PFSK-1 (cell line): ENCODE measurements around the gene SH2D4B.

Experiments used
- FOXP2 ChIP-seq: optimal IDR thresholded peaks from 2 replicates; pipeline ENCODE3; 2011; ENCODE audit warnings: borderline replicate concordance, control low read depth, inconsistent platforms; ENCODE audit not compliant: insufficient read depth; ENCODE audit errors: extremely low read length, extremely low read depth
- POLR2AphosphoS5 ChIP-seq: IDR thresholded peaks from 2 replicates; pipeline ENCODE4 v1.6.1; 2012; ENCODE audit warnings: low read depth, mild to moderate bottlenecking, control low read depth, low read length, moderate library complexity
- SIN3A ChIP-seq: IDR thresholded peaks from 2 replicates; pipeline ENCODE4 v1.6.1; 2012; ENCODE audit warnings: mild to moderate bottlenecking, low read length, moderate library complexity, borderline replicate concordance; ENCODE audit not compliant: insufficient read depth
- TAF1 ChIP-seq: IDR thresholded peaks from 2 replicates; pipeline ENCODE4 v1.6.1; 2012; ENCODE audit warnings: low read length, control low read depth, borderline replicate concordance; ENCODE audit not compliant: insufficient read depth
- TF ChIP-seq, protein P1 (sequence below), 2 experiments: IDR thresholded peaks; 2 replicates each; pipeline versions ENCODE4 v1.6.1 to v1.8.0; 2011 to 2012; ENCODE audit warnings: low read depth in 2 of 2, low read length in 2 of 2, control low read depth in 1 of 2, inconsistent platforms in 1 of 2, mild to moderate bottlenecking in 1 of 2, moderate library complexity in 1 of 2; ENCODE audit not compliant: insufficient read depth in 1 of 2

The SH2D4B gene

GRCh38 chr10:80540618-80540980 lies 2.9 kb downstream of the SH2D4B start:
- TF ChIP-seq, protein P1, sequence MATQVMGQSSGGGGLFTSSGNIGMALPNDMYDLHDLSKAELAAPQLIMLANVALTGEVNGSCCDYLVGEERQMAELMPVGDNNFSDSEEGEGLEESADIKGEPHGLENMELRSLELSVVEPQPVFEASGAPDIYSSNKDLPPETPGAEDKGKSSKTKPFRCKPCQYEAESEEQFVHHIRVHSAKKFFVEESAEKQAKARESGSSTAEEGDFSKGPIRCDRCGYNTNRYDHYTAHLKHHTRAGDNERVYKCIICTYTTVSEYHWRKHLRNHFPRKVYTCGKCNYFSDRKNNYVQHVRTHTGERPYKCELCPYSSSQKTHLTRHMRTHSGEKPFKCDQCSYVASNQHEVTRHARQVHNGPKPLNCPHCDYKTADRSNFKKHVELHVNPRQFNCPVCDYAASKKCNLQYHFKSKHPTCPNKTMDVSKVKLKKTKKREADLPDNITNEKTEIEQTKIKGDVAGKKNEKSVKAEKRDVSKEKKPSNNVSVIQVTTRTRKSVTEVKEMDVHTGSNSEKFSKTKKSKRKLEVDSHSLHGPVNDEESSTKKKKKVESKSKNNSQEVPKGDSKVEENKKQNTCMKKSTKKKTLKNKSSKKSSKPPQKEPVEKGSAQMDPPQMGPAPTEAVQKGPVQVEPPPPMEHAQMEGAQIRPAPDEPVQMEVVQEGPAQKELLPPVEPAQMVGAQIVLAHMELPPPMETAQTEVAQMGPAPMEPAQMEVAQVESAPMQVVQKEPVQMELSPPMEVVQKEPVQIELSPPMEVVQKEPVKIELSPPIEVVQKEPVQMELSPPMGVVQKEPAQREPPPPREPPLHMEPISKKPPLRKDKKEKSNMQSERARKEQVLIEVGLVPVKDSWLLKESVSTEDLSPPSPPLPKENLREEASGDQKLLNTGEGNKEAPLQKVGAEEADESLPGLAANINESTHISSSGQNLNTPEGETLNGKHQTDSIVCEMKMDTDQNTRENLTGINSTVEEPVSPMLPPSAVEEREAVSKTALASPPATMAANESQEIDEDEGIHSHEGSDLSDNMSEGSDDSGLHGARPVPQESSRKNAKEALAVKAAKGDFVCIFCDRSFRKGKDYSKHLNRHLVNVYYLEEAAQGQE (IDR thresholded peaks at IDR 0.05; ENCODE audit: insufficient read depth in 1 of 2, low read depth in 2 of 2, low read length in 2 of 2): no peak
- TF ChIP-seq SIN3A: no peak
- TF ChIP-seq TAF1: no peak
- no peak for TF ChIP-seq POLR2AphosphoS5
- no peak for TF ChIP-seq FOXP2

- TF ChIP-seq POLR2AphosphoS5 (no peak), TAF1 (no peak), FOXP2 (no peak), SIN3A (no peak)
- TF ChIP-seq, protein P1 (IDR thresholded peaks at IDR 0.05; ENCODE audit: insufficient read depth in 1 of 2, low read depth in 2 of 2, low read length in 2 of 2): no peak
Measured at GRCh38 chr10:80540981-80541750, 3.5 kb downstream of the SH2D4B start.

- TF ChIP-seq POLR2AphosphoS5 (no peak), TAF1 (no peak), SIN3A (no peak), FOXP2 (no peak)
- TF ChIP-seq, protein P1 (IDR thresholded peaks at IDR 0.05; ENCODE audit: insufficient read depth in 1 of 2, low read depth in 2 of 2, low read length in 2 of 2): no peak
Measured at GRCh38 chr10:80542053-80542452, 4.4 kb downstream of the SH2D4B start.

GRCh38 chr10:80542652-80543318 lies 5.1 kb downstream of the SH2D4B start:
- TF ChIP-seq FOXP2 (no peak), SIN3A (no peak)
- TF ChIP-seq, protein P1 (IDR thresholded peaks at IDR 0.05; ENCODE audit: insufficient read depth in 1 of 2, low read depth in 2 of 2, low read length in 2 of 2): no peak
